GM19463 (cell line): ENCODE data around the gene NKAPD1.
A peak's percentile ranks its signal among the peaks of the same experiment; 100 is the strongest.
"Not testable (repeated sequence)": the region's sequence is repeated elsewhere in the genome, so short reads cannot be mapped to it uniquely, and the experiment has no call there.

Source experiments
- ATAC-seq: cut with Tn5 transposase; IDR thresholded peaks from one replicate; pipeline ENCODE4 v1.9.1; 2021; ENCODE audit warnings: mild to moderate bottlenecking, moderate library complexity; ENCODE audit not compliant: unreplicated experiment

NKAPD1 gene, protein sequence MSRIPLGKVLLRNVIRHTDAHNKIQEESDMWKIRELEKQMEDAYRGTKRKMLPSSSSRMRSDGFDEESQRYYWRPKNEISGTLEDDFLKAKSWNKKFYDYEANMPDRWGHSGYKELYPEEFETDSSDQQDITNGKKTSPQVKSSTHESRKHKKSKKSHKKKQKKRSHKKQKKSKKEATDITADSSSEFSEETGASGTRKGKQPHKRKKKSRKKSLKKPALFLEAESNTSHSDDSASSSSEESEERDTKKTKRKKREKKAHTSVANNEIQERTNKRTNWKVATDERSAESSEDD

GRCh38 chr11:112073941-112074811, at the start of gene NKAPD1, which contains the start of gene PIH1D2:
NKAPD1 (plus strand) TSS chr11:112074299; CDS start chr11:112075575, 1,276 bp downstream.
PIH1D2 (minus strand) TSS chr11:112074017; CDS start chr11:112073174, 843 bp downstream.
- peak; percentile 91 for ATAC-seq

- ATAC-seq = peak; percentile 69
Measured at GRCh38 chr11:112024773-112025678, 49.1 kb upstream of the NKAPD1 start, which contains the start of gene DLAT. DLAT (plus strand) TSS chr11:112025408; CDS start chr11:112025473, 65 bp downstream.

- no peak for ATAC-seq
Measured at GRCh38 chr11:112025707-112026106, 48.4 kb upstream of the NKAPD1 start.

- ATAC-seq = not testable (repeated sequence)
Measured at GRCh38 chr11:112026784-112027410, 47.2 kb upstream of the NKAPD1 start.

DNA sequence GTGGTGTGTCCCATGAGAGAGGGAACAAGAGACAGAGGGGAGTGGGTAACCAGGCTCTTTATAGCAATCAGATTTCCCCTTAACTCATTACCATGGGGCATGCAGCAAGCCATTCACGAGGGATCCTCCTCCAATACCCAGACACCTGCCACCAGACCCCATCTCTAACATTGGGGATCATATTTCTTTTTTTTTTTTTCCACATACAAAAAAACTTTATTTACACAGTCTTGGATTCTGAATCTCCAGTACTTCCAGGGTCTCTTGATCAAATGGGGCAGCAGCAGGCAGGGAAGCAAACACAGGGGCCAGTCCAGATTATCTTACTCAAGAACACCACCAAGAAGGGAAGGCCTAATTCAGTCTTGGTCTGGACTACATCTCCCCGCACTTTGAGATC, 44.6 kb upstream of the NKAPD1 start:
- no peak for ATAC-seq

- ATAC-seq = no peak
Measured at GRCh38 chr11:112033902-112034301, 40.2 kb upstream of the NKAPD1 start.

- no peak for ATAC-seq
Measured at GRCh38 chr11:112037527-112037926, 36.6 kb upstream of the NKAPD1 start.

DNA sequence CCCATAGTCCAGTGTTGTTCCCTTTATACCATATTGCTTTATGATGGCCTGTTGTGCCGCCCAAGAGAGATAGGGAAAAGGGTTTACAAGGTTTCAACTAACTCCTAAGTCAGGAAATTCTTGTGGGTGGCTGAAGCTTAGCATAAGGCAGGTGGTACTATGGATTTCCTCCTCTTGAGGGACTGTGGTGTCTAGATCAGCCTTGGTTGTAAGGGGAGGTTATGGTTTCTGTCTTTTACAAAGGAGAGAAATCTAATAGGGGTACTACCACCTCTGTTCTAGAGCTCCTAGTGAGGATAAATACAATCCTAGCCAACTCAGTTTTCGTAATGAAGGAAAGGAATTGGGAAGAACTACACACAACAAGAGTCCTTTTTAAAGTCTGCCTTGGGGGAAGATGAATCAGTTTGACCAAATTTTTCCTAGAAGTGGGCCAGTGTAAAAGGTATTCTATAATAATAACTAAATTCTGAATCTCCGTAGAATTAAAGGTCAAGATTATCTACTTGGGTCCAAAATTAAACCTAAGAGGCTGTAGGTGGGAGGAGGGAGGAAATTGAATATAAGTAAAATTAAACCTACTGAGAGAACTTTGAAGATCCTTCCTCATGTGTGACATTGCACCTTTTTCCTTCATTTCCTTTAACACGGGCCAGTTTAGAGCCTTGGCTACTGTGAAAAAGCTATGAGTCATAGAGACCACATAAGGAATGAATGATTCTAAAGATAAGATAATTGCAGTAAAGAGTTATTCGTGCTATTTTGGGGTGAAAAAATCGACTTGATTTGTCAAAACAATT, 31.7 kb upstream of the NKAPD1 start:
- no peak for ATAC-seq

- no peak for ATAC-seq
Measured at GRCh38 chr11:112042961-112043304, 31.2 kb upstream of the NKAPD1 start.

DNA sequence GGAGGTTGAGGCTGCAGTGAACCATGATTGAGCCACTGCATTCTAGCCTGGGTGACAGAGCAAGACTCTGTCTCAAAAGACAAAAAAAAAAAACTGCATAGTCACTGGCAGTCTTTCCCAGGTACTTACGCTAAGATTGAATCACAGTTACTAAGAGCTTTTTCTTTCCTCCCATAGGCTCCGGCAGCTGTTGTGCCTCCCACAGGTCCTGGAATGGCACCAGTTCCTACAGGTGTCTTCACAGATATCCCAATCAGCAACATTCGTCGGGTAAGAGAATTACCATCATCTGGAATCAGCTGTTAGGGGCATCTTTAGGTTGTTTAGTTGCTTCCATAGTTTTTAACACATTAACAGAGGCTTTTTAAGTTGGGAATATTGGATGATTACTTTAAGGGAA, 29.1 kb upstream of the NKAPD1 start:
- ATAC-seq = no peak

- not testable (repeated sequence) for ATAC-seq
Measured at GRCh38 chr11:112046647-112047046, 27.5 kb upstream of the NKAPD1 start.

- ATAC-seq = not testable (repeated sequence)
Measured at GRCh38 chr11:112048256-112048655, 25.8 kb upstream of the NKAPD1 start.

DNA sequence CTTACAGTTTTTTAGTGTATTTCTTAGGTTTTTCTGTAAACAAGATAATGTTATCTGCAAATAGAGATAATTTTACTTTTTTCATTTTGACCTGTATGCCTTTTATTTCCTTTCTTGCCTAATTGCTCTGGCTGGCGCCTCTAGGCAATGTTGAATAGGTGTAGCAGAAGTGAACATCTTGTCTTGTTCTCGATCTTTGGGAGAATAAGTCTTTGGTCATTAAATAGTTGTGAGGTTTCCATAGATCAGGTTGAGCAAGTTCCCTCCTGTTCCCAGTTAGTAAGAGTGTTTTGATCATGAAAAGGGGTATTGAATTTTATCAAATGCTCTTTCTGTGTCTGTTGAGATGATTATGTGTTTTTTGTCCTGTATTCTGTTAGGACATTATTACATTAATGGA, 24.3 kb upstream of the NKAPD1 start:
- no peak for ATAC-seq

GRCh38 chr11:112050721-112051120, 23.4 kb upstream of the NKAPD1 start:
- ATAC-seq = peak; percentile 83

DNA sequence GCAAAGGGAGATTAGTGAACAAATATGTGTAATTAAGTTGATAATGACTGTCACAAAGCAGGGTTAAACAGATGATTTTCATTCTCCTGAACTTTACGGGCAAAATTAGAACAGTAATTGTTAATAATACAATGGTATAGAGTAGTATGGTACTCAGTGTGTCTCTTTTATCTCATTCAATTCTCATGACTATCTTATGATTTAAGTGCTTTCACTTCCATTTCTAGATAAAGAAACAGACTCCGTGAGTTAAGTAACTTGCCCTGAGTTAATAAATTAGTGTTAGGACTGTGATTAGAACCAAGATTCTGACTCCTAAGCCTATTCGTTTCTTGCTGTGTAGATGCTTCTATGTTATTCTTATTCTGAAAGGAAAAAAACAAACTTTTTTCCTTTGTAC, 22.3 kb upstream of the NKAPD1 start:
- ATAC-seq = no peak

- no peak for ATAC-seq
Measured at GRCh38 chr11:112057170-112057569, 16.9 kb upstream of the NKAPD1 start.

GRCh38 chr11:112058103-112058502, 16.0 kb upstream of the NKAPD1 start:
- ATAC-seq = no peak

DNA sequence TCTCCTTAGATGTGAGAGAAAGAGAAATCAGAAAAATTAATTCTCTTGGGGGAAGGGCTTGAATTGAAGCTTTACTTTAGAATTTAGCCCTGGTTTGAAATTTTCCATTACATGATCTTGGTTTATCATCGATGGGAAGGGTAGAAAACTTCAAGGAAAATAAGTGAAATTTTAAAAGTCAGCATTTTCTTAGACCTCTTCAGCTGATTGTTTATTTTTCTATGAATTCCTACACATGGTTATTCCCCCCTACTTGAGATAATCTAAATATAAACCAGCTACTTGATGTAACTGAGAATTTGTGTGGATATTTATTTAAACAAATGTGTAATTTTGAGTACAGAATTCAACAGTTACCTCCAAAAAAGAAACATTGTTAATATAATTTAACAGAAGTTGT, 11.2 kb upstream of the NKAPD1 start:
- ATAC-seq = no peak

DNA sequence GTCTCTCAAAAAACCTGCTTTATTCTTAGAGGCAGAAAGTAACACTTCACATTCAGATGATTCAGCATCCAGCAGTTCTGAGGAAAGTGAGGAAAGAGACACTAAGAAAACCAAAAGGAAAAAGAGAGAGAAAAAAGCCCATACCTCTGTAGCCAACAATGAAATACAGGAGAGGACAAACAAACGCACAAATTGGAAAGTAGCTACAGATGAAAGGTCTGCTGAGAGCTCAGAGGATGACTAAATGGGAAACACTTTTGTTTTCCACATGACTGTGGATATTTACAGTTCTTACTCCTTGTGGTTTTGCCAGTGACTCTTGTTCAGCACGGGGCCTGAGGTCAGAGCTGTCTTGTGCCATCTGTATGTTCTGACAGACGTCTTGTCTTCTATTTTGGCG, 8.6 kb downstream of the NKAPD1 start:
- ATAC-seq = no peak
